GM23338 (cell line): ENCODE results near the gene ADAT3. TPM values are rescaled to one million over a fixed set of nuclear protein-coding genes. Genes with fewer than 3 reads are reported as not detected.

Experiments
- ATAC-seq: fragments of 200-7000 bp; cut with Tn5 transposase; 3 replicates; pipeline ENCODE4 v1.9.1; 2020
- DNase-seq: peaks from one replicate; pipeline ENCODE4 v3.0.0-alpha.2; 2015; ENCODE audit warnings: low spot score
- H2AFZ ChIP-seq: fragments of 200-600 bp; sonication (generic); 2 replicates; pipeline ENCODE4 v1.8.0; 2016; ENCODE audit warnings: antibody characterized with exemption, mild to moderate bottlenecking, moderate library complexity
- H3F3A ChIP-seq: fragments of 200-600 bp; sonication (generic); replicated peaks from 2 replicates; pipeline ENCODE4 v1.8.0; 2017; ENCODE audit warnings: antibody characterized with exemption, mixed run types, low read depth
- H3K27ac ChIP-seq: fragments of 200-600 bp; sonication (generic); 2 replicates; pipeline ENCODE4 v1.6.1; 2016; ENCODE audit warnings: low read depth
- H3K27me3 ChIP-seq: fragments of 200-600 bp; sonication (generic); 2 replicates; pipeline ENCODE4 v1.8.0; 2016; ENCODE audit warnings: mild to moderate bottlenecking, mixed run types, moderate library complexity; ENCODE audit not compliant: insufficient read depth
- H3K36me3 ChIP-seq: fragments of 200-600 bp; sonication (generic); 2 replicates; pipeline ENCODE4 v1.8.0; 2016; ENCODE audit warnings: mild to moderate bottlenecking; ENCODE audit not compliant: insufficient read depth
- H3K4me1 ChIP-seq: fragments of 200-600 bp; sonication (generic); 2 replicates; pipeline ENCODE4 v1.8.0; 2016; ENCODE audit warnings: mild to moderate bottlenecking, moderate library complexity; ENCODE audit not compliant: insufficient read depth
- H3K4me2 ChIP-seq: fragments of 200-600 bp; sonication (generic); 2 replicates; pipeline ENCODE4 v1.7.1; 2017; ENCODE audit warnings: mixed run types
- H3K4me3 ChIP-seq: fragments of 200-600 bp; sonication (generic); 2 replicates; pipeline ENCODE4 v1.6.1; 2016; ENCODE audit warnings: mixed run types
- H3K79me2 ChIP-seq: fragments of 200-600 bp; sonication (generic); replicated peaks from 2 replicates; pipeline ENCODE4 v1.8.0; 2017; ENCODE audit warnings: mild to moderate bottlenecking; ENCODE audit not compliant: insufficient read depth
- H3K9me2 ChIP-seq: fragments of 200-600 bp; sonication (generic); 2 replicates; pipeline ENCODE4 v1.8.0; 2017; ENCODE audit not compliant: insufficient read depth
- H4K20me1 ChIP-seq: fragments of 200-600 bp; sonication (generic); replicated peaks from 2 replicates; pipeline ENCODE4 v1.8.0; 2017; ENCODE audit warnings: mild to moderate bottlenecking; ENCODE audit not compliant: insufficient read depth
- H3K27ac Mint-ChIP-seq: 2 replicates; pipeline ENCODE4 v1.8.0; 2020; ENCODE audit warnings: inconsistent platforms, mild to moderate bottlenecking, moderate library complexity, mixed read lengths
- H3K27me3 Mint-ChIP-seq: 3 replicates; pipeline ENCODE4 v1.8.0; 2022; ENCODE audit warnings: low read depth, mild to moderate bottlenecking, moderate library complexity, mixed read lengths, inconsistent platforms; ENCODE audit not compliant: insufficient read depth, poor library complexity
- H3K36me3 Mint-ChIP-seq: 3 replicates; pipeline ENCODE4 v1.8.0; 2021; ENCODE audit warnings: low read depth, mild to moderate bottlenecking, inconsistent platforms, moderate library complexity, mixed read lengths
- H3K4me1 Mint-ChIP-seq: 3 replicates; pipeline ENCODE4 v1.8.0; 2020; ENCODE audit warnings: mild to moderate bottlenecking, inconsistent platforms, mixed read lengths
- H3K4me3 Mint-ChIP-seq: 3 replicates; pipeline ENCODE4 v1.8.0; 2021; ENCODE audit warnings: moderate library complexity, mild to moderate bottlenecking, inconsistent platforms, mixed read lengths
- H3K9me3 Mint-ChIP-seq: 3 replicates; pipeline ENCODE4 v1.8.0; 2020; ENCODE audit warnings: moderate library complexity, mild to moderate bottlenecking, inconsistent platforms, mixed read lengths
- CREB1 ChIP-seq: fragments of 250-450 bp; sonication (Bioruptor Pico); IDR thresholded peaks from 2 replicates; pipeline ENCODE4 v1.5.0; 2020; ENCODE audit warnings: low read depth, mild to moderate bottlenecking, moderate library complexity
- CTCF ChIP-seq, 2 experiments: fragments of 200-600 bp in 1 of 2; sonication (generic) in 1 of 2; conservative IDR thresholded peaks; 2 replicates each; pipeline versions ENCODE4 v1.5.1 to v1.6.1; 2016 to 2017; ENCODE audit warnings: antibody characterized with exemption in 2 of 2, low read depth in 2 of 2, mild to moderate bottlenecking in 2 of 2, moderate library complexity in 1 of 2
- ETS1 ChIP-seq: IDR thresholded peaks from 2 replicates; pipeline ENCODE4 v1.6.1; 2016; ENCODE audit warnings: antibody characterized with exemption
- EZH2 ChIP-seq: fragments of 200-600 bp; sonication (generic); IDR thresholded peaks from one replicate; pipeline ENCODE4 v1.8.0; 2017; ENCODE audit warnings: antibody characterized with exemption, mild to moderate bottlenecking, low read depth; ENCODE audit not compliant: unreplicated experiment
- EZH2phosphoT487 ChIP-seq: fragments of 200-600 bp; sonication (generic); IDR thresholded peaks from one replicate; pipeline ENCODE4 v1.8.1; 2018; ENCODE audit warnings: antibody characterized with exemption; ENCODE audit not compliant: unreplicated experiment
- JUNB ChIP-seq: IDR thresholded peaks from one replicate; pipeline ENCODE4 v1.6.1; 2016; ENCODE audit warnings: antibody characterized with exemption; ENCODE audit not compliant: unreplicated experiment
- NANOG ChIP-seq: IDR thresholded peaks from 2 replicates; pipeline ENCODE4 v1.6.1; 2016; ENCODE audit warnings: antibody characterized with exemption, borderline replicate concordance
- POLR2AphosphoS5 ChIP-seq: IDR thresholded peaks from 2 replicates; pipeline ENCODE4 v1.6.1; 2016; ENCODE audit warnings: antibody characterized with exemption, low read depth
- STAT1 ChIP-seq: IDR thresholded peaks from one replicate; pipeline ENCODE4 v1.6.1; 2016; ENCODE audit warnings: antibody characterized with exemption; ENCODE audit not compliant: unreplicated experiment
- ZNF114 ChIP-seq: fragments of 250-450 bp; sonication (Bioruptor Pico); IDR thresholded peaks from 2 replicates; pipeline ENCODE4 v1.5.0; 2020; ENCODE audit warnings: mild to moderate bottlenecking, moderate library complexity
- ZNF331 ChIP-seq: fragments of 250-450 bp; sonication (Bioruptor Pico); IDR thresholded peaks from 2 replicates; pipeline ENCODE4 v1.5.0; 2020; ENCODE audit warnings: low read depth, mild to moderate bottlenecking, moderate library complexity
- ZNF462 ChIP-seq: fragments of 250-450 bp; sonication (Bioruptor Pico); IDR thresholded peaks from 2 replicates; pipeline ENCODE4 v1.5.0; 2020; ENCODE audit warnings: mild to moderate bottlenecking, moderate library complexity
- polyA plus RNA-seq: library from polyadenylated mRNA; unstranded; fragments of >200 nt; fragmentation: Nextera tagmentation; extraction: Ambion mirVana; gene quantifications from 2 replicates; pipeline ENCODE4 v1.2.1, GENCODE V29; 2016
- total RNA-seq: library from RNA; depleted of rRNA; stranded (reverse); fragments of >200 nt; shearing (Covaris generic); gene quantifications from 2 replicates; pipeline ENCODE4 v1.2.3, GENCODE V29; 2014
- TF ChIP-seq, protein P1 (sequence below): IDR thresholded peaks from one replicate; pipeline ENCODE4 v1.6.1; 2018; ENCODE audit warnings: antibody characterized with exemption; ENCODE audit not compliant: unreplicated experiment

The ADAT3 gene
- total and polyA plus RNA-seq, 2 experiments from 2014 or later = 7.9 to 12.4 TPM

- no peak for TF ChIP-seq JUNB
- no peak for TF ChIP-seq NANOG
- no peak for TF ChIP-seq CTCF (conservative IDR thresholded peaks at IDR 0.05; ENCODE audit: low read depth in 2 of 2)
- no peak for TF ChIP-seq EZH2phosphoT487
- TF ChIP-seq CREB1 = no peak
- TF ChIP-seq STAT1 = no peak
- no peak for TF ChIP-seq EZH2
- no peak for TF ChIP-seq ZNF114
- no peak for TF ChIP-seq ZNF331
- no peak for TF ChIP-seq ETS1
- TF ChIP-seq, protein P1, sequence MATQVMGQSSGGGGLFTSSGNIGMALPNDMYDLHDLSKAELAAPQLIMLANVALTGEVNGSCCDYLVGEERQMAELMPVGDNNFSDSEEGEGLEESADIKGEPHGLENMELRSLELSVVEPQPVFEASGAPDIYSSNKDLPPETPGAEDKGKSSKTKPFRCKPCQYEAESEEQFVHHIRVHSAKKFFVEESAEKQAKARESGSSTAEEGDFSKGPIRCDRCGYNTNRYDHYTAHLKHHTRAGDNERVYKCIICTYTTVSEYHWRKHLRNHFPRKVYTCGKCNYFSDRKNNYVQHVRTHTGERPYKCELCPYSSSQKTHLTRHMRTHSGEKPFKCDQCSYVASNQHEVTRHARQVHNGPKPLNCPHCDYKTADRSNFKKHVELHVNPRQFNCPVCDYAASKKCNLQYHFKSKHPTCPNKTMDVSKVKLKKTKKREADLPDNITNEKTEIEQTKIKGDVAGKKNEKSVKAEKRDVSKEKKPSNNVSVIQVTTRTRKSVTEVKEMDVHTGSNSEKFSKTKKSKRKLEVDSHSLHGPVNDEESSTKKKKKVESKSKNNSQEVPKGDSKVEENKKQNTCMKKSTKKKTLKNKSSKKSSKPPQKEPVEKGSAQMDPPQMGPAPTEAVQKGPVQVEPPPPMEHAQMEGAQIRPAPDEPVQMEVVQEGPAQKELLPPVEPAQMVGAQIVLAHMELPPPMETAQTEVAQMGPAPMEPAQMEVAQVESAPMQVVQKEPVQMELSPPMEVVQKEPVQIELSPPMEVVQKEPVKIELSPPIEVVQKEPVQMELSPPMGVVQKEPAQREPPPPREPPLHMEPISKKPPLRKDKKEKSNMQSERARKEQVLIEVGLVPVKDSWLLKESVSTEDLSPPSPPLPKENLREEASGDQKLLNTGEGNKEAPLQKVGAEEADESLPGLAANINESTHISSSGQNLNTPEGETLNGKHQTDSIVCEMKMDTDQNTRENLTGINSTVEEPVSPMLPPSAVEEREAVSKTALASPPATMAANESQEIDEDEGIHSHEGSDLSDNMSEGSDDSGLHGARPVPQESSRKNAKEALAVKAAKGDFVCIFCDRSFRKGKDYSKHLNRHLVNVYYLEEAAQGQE = no peak
- TF ChIP-seq POLR2AphosphoS5 = no peak
- TF ChIP-seq ZNF462 = no peak
- DNase-seq = no peak
- Histone ChIP-seq H3F3A (no peaks in the 10 kb centered on the region; the same call in 1 of the 2 replicates), H4K20me1 (peaks cover 44% of the 10 kb centered on the region), H2AFZ (no peak overlapping the region), H3K4me2 (no peak overlapping the region), H3K9me2 (no peaks in the 10 kb centered on the region), H3K27me3 (no peaks in the 10 kb centered on the region), H3K36me3 (peaks cover 4% of the 10 kb centered on the region; the same call in 1 of the 2 replicates), H3K4me3 (no peak overlapping the region), H3K4me1 (no peaks in the 10 kb centered on the region; the same call in 1 of the 2 replicates), H3K79me2 (peaks cover 95% of the 10 kb centered on the region), H3K27ac (no peak overlapping the region)
- Mint-ChIP-seq H3K4me1 (peaks cover 9% of the 10 kb centered on the region; the same call in 2 of the 3 replicates), H3K9me3 (no peaks in the 10 kb centered on the region), H3K36me3 (peaks cover 13% of the 10 kb centered on the region; the same call in 1 of the 3 replicates), H3K27ac (no peak overlapping the region; the same call in 1 of the 2 replicates), H3K27me3 (peaks cover 7% of the 10 kb centered on the region), H3K4me3 (no peak overlapping the region)
- no peak for ATAC-seq
Observed at GRCh38 chr19:1953441-1954094, 48.4 kb downstream of the ADAT3 start.
